ENCODE measurements around the gene DLEC1. TPM values are rescaled to one million over a fixed set of nuclear protein-coding genes. Genes with fewer than 3 reads are reported as not detected.

DLEC1 gene
- total RNA-seq, 1 donor from 2014 or later = 0.41 TPM

DNA sequence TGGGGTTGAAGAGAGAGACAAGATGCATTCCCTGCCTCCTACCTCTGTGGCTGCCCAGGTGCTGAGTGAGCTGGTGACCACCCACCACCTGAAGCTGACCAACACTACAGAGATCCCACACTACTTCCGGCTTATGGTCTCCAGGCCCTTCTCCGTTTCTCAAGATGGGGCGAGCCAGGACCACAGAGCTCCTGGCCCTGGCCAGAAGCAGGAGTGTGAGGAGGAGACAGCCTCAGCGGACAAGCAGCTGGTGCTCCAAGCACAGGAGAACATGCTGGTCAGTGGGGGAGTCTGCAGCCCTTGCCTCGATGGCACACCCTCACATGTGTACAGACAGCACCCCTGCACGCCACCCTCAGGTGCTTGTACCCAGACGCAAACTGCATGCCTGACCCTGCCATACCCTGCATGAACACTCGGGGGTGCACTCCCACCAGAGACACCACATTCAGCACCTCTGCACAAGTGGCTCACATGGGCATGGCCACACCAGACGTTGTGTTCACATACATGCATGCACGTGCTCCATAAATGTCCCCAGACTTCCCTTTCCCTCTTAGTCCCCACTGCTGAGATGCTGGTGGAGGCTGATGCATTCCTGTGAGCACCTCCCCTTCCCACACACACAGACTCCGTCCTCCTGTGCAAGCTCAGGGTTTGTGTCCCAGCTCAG is 78.9 kb downstream of the DLEC1 start:
- FAIRE-seq (no peak), DNase-seq (ENCODE audit: low spot score in 2 of 2) (peak in 1 of 2 donors; percentile 58)

DNA sequence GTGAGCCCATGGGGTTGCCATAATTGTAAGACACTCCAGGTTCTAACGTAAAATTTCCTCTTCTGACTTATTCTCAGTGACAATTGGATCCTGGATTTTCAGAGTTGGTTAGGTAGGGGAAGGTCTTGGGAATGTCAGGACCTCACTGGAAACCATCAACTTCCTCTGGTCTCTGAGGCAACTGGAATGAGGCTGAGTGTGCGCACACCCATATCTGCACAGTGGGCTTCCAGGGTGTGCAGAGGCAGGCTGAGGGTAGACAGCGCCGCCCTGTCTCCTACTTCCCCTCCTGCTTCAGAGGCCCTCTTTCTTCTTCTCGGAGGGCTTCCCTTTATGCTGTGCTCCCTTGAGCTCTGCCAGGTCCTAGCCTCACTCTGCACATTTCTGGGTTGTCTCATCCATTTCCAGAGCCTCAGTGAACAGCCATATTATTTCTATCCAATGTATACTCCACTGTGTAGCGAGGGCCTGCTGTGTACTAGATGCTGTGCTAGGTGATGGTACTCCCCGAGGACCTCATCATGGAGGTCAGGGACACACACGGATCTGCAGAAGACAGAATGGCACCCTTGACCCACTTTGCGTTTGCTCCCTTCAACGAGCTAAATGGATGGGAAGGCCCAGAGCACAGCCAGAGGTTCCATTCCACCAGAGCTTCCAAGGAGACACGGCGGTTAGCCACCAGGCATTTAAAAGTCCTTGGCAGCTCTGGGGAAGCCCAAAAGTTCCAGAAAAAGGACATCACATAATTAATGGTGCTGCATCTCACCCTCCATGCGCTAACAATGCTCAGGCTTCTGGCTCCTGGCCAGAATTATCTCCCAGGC is 79.6 kb downstream of the DLEC1 start:
- DNase-seq (ENCODE audit: low spot score in 2 of 2) (no peak), FAIRE-seq (no peak)

GRCh38 chr3:38119248-38119544 is 80.2 kb downstream of the DLEC1 start:
- DNase-seq (ENCODE audit: low spot score in 2 of 2) (no peak), FAIRE-seq (no peak)

GRCh38 chr3:38119821-38120692 is 81.0 kb downstream of the DLEC1 start:
- FAIRE-seq (no peak), DNase-seq (ENCODE audit: low spot score in 2 of 2) (no peak)

DNA sequence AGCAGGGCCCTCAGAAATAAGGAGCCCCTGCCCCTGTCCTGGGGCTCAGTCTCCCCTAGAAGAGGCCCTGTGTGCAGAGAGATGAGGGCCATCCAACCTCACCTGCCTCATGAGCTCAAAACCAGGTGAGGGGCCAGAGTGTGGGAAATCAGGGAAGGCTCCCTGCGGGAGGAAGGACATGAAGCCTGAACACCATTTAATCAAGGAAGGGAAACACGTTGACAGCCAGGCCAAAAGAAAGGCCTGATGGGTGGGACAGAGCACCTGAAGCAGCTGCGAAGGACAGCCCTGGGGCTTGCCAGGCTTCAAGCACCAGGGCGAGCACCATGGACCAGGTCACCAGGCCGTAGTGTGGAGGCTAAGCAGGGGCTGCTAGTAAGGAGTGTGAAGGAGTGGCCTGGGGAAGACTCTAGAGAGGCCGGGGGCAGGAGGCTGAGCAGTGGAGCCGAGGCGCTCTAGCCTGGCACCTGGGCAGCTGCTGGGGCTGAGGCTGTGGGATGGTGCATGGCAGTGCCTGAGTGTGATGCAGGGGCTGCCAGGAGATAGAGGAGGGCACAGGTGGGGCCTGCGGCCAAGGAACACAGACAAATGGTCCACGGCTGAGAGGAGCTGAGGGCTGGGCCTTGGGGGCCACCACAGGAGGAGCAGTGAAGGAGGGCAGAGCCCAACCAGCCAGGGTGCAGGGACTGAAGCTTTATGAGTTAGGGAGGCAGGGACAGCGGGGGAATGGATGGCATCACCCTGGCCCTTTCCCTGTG is 81.9 kb downstream of the DLEC1 start:
- no peak for FAIRE-seq

DNA sequence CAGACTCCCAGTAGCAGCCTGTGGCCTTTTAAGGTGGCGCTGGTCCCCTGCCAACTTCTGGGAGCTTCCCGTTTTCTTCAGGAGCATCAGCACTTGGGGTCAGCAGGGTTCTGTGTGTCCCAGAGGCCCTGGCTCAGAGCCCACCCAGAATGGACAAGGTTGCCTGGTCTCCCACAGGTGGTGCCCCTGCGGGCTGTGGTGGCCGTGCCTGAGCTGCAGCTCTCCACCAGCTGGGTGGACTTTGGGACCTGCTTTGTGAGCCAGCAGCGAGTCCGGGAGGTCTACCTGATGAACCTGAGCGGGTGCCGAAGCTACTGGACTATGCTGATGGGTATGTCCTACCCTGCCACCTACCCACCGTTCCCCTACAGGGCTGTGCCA is 82.4 kb downstream of the DLEC1 start:
- no peak for FAIRE-seq

More for the DNA sequence above, 81.9 kb downstream of the DLEC1 start:
- no peak for DNase-seq (ENCODE audit: low spot score in 2 of 2)

GRCh38 chr3:38121832-38122461 is 82.9 kb downstream of the DLEC1 start:
- no peak for FAIRE-seq
- DNase-seq (ENCODE audit: low spot score in 2 of 2) = no peak

More for the DNA sequence above, 82.4 kb downstream of the DLEC1 start:
- no peak for DNase-seq (ENCODE audit: low spot score in 2 of 2)

DNA sequence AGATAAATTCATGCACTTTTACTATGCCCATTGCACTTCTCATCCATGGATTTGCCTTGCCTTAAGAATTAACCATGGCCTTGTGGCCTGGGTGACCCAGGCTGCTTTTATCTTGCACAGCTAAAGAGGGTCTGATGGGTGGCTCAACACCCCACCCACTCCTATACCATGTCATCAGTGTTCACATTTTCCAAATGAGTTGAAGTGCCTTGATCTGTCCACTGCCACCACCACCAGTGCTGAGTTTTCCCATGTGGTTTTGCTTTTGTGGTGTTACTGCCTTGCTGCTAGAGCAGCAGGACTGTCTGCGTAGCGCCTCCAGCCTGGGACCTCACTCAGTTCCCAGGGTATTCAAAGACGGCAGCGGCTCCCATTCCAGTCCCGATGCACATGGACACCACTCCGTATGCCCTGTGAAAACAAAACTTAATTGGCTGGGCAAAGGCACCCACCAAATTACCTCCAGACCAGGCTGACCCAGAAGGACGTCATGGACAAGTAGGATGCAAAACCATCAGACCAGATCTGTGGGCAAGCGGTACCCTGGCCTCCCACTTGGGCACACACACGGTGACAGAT is 83.8 kb downstream of the DLEC1 start:
- no peak for FAIRE-seq
- DNase-seq (ENCODE audit: low spot score in 2 of 2) = no peak

GRCh38 chr3:38124324-38125122 is 85.5 kb downstream of the DLEC1 start:
- no peak for FAIRE-seq
- DNase-seq (ENCODE audit: low spot score in 2 of 2) = no peak

- FAIRE-seq (no peak), DNase-seq (ENCODE audit: low spot score in 2 of 2) (no peak)
Measured at GRCh38 chr3:38125305-38126120, 86.5 kb downstream of the DLEC1 start.

GRCh38 chr3:38126121-38126892 is 87.3 kb downstream of the DLEC1 start:
- DNase-seq (ENCODE audit: low spot score in 2 of 2) (no peak), FAIRE-seq (no peak)

GRCh38 chr3:38127611-38128302 is 88.7 kb downstream of the DLEC1 start:
- DNase-seq (ENCODE audit: low spot score in 2 of 2) = no peak
- FAIRE-seq = no peak

DNA sequence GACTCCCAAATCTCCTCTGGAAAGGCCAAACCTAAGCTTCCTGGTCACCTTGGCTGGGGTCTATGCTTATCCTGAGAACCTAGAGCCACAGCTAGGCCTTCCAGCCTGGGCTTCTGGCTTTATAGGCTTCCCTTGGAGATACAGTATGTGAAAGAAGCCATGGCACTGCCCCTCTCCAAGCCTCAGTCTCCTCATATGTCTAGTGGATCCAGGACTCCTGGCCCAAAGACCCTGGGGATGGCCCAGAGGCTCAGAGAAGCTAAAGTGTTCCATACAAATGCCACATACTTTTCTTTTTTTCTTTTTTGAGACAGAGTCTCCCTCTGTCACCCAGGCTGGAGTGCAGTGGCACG is 89.3 kb downstream of the DLEC1 start:
- no peak for DNase-seq (ENCODE audit: low spot score in 2 of 2)
- FAIRE-seq = no peak

GRCh38 chr3:38129058-38129457 is 90.0 kb downstream of the DLEC1 start:
- no peak for FAIRE-seq

DNA sequence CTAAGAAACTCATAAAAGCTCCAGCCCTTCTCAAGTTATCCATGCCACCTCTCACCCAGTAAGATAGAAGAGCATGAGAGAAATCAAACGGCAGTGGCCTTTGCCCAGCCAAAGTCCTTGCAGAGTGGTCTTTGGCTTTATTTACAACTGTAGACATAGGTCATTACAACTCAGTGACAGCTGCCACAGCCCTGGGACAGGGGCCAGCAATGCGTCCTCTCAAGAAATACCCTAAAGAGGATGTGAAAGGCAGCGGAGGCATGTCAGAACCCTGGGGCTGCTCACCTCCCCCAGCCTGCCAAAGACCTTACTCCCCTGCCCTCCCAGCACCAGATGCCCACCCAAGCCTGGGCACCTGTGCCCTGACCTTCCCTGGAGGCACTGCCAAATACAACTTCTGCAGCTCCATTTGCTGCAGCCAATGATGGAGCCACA is 91.6 kb downstream of the DLEC1 start:
- FAIRE-seq = no peak
- DNase-seq (ENCODE audit: low spot score in 2 of 2) = no peak

More at GRCh38 chr3:38129058-38129457, 90.0 kb downstream of the DLEC1 start:
- DNase-seq (ENCODE audit: low spot score in 2 of 2) = no peak

DNA sequence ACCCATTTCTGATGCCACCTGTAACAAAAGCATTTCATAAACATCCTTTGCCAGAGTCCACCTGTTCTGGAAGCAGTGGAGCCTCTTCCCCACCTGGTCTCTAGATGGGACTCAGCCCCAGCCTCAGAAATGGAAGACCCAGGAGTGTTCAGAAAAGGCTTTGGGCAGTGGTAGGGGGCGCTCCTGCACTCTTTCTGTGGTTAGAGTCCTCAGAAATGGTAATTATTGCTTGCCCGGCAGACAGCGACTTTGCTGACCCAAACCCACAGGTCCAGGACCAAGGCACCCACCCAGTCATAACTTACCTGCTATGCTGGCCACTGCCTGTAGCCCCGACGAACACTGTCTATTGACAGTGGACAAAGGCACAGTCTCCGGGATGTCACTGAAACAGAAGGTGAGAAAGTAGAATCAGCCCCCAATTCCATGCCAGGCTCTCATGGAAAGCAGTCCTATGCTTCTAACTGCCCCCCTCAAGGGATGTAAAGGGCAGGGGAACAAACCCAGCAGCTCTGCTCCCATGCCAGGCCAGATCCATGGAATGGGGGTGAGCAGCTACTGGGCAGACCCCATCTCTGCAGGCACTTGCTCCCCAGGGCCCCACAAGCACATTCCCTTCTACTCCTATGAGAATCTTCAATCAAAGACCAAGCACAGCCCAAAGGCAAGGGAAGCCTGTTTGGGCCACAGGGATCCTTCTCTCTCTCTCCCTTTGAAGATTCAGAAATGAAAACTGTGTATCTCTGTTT is 92.8 kb downstream of the DLEC1 start:
- DNase-seq (ENCODE audit: low spot score in 2 of 2) (no peak), FAIRE-seq (no peak)
